ENCODE measurements around the gene ERCC3.

Gene ERCC3

DNA sequence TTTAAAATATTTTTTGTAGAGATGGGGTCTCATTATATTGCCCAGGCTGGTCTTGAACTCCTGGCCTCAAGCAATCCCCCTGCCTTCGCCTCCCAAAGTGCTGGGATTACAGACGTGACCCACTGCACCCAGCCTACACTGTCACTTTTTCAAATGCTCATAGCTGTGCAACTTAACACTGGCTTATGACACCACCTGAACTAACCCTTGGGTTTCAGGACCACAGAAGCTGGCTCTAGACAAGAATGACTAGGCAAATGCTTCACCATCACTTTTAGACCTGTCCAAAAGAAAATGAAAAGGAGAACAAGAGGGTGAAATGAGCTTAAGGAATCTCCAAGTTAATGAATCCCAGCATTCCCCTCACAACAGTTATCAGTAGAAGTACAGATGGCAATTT is 13.3 kb downstream of the ERCC3 start:
- TF ChIP-seq, protein P1, sequence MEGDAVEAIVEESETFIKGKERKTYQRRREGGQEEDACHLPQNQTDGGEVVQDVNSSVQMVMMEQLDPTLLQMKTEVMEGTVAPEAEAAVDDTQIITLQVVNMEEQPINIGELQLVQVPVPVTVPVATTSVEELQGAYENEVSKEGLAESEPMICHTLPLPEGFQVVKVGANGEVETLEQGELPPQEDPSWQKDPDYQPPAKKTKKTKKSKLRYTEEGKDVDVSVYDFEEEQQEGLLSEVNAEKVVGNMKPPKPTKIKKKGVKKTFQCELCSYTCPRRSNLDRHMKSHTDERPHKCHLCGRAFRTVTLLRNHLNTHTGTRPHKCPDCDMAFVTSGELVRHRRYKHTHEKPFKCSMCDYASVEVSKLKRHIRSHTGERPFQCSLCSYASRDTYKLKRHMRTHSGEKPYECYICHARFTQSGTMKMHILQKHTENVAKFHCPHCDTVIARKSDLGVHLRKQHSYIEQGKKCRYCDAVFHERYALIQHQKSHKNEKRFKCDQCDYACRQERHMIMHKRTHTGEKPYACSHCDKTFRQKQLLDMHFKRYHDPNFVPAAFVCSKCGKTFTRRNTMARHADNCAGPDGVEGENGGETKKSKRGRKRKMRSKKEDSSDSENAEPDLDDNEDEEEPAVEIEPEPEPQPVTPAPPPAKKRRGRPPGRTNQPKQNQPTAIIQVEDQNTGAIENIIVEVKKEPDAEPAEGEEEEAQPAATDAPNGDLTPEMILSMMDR (IDR thresholded peaks at IDR 0.05; ENCODE audit: low read depth, low read length), result no peak
- no peak for TF ChIP-seq EZH2phosphoT487 (IDR thresholded peaks at IDR 0.05; ENCODE audit: low read depth)
- Histone ChIP-seq H2AFZ (ENCODE audit: low read depth, low read length) (no peak overlapping the region), H4K20me1 (ENCODE audit: insufficient read depth, low read length) (peaks cover 13% of the 10 kb centered on the region), H3K79me2 (ENCODE audit: low read length) (peaks cover 19% of the 10 kb centered on the region), H3K9ac (ENCODE audit: low read length) (no peak overlapping the region), H3K4me3 (ENCODE audit: low read length) (no peak overlapping the region), H3K36me3 (replicated peaks; ENCODE audit: low read depth, low read length) (peaks cover 80% of the 10 kb centered on the region), H3K27me3 (ENCODE audit: low read depth, low read length) (no peaks in the 10 kb centered on the region), H3K4me1 (ENCODE audit: low read length) (peaks cover 28% of the 10 kb centered on the region), H3K9me3 (ENCODE audit: insufficient read depth, low read length) (no peaks in the 10 kb centered on the region; the same call in 1 of the 2 replicates), H3K4me2 (ENCODE audit: low read length) (no peak overlapping the region), H3K27ac (ENCODE audit: low read length) (no peak overlapping the region)

DNA sequence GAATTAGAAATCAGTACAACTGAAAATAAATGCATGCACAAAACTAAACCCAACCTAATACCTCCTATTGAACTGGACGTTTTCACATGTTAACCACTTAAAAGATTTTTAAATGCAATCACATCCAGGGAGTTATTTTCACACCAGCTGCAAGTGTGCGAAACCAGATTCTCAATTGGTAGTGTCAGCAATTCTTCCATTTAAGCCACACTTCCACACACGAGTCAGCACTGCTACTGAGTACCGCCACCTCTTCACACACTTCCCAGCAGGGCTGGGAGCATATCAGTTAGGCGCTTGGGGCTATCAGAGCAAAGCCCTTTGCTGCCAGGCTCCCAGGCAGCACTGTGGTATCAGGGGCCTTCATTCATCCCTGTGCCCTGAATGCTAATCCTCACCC is 14.2 kb downstream of the ERCC3 start:
- H2AFZ ChIP-seq (ENCODE audit: low read depth, low read length), result no peak overlapping the region
- peaks cover 25% of the 10 kb centered on the region for H3K4me1 ChIP-seq (ENCODE audit: low read length)
- no peak overlapping the region for H3K4me3 ChIP-seq (ENCODE audit: low read length)
- no peak overlapping the region for H3K4me2 ChIP-seq (ENCODE audit: low read length)
- H3K27me3 ChIP-seq (ENCODE audit: low read depth, low read length), result no peaks in the 10 kb centered on the region
- TF ChIP-seq, protein P1 (IDR thresholded peaks at IDR 0.05; ENCODE audit: low read depth, low read length), result no peak
- peaks cover 80% of the 10 kb centered on the region for H3K36me3 ChIP-seq (replicated peaks; ENCODE audit: low read depth, low read length)
- no peaks in the 10 kb centered on the region; the same call in 1 of the 2 replicates for H3K9me3 ChIP-seq (ENCODE audit: insufficient read depth, low read length)
- H3K27ac ChIP-seq (ENCODE audit: low read length), result no peak overlapping the region
- peaks cover 13% of the 10 kb centered on the region for H4K20me1 ChIP-seq (ENCODE audit: insufficient read depth, low read length)
- peaks cover 19% of the 10 kb centered on the region for H3K79me2 ChIP-seq (ENCODE audit: low read length)
- H3K9ac ChIP-seq (ENCODE audit: low read length), result no peak overlapping the region

DNA sequence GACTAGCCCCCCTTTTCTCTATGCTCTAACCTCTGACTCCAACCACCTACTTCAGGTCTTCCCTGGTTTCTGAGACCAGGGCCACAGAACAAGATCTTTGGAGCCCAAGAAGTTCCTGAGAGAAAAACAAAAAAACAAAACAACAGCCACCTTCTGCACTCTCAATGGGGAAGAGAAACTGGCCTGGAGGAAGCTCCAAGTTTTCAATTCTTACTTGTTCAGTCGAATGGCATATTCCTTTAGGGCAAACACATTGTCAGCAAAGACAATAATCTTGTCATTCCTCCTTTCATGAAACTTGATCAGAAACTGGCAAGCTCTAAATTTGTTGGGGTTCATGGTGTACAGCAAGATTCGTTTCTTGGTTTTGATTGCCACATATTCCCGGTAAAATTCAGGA is 15.0 kb downstream of the ERCC3 start:
- Histone ChIP-seq H3K79me2 (ENCODE audit: low read length) (peaks cover 18% of the 10 kb centered on the region), H3K27me3 (ENCODE audit: low read depth, low read length) (no peaks in the 10 kb centered on the region), H3K27ac (ENCODE audit: low read length) (no peak overlapping the region), H3K4me2 (ENCODE audit: low read length) (no peak overlapping the region), H3K36me3 (replicated peaks; ENCODE audit: low read depth, low read length) (peaks cover 77% of the 10 kb centered on the region), H3K4me3 (ENCODE audit: low read length) (no peak overlapping the region), H3K9ac (ENCODE audit: low read length) (no peak overlapping the region), H3K4me1 (ENCODE audit: low read length) (peaks cover 24% of the 10 kb centered on the region), H2AFZ (ENCODE audit: low read depth, low read length) (no peak overlapping the region), H3K9me3 (ENCODE audit: insufficient read depth, low read length) (no peaks in the 10 kb centered on the region; the same call in 1 of the 2 replicates), H4K20me1 (ENCODE audit: insufficient read depth, low read length) (peaks cover 13% of the 10 kb centered on the region)
- TF ChIP-seq, protein P1 (IDR thresholded peaks at IDR 0.05; ENCODE audit: low read depth, low read length), result no peak
- no peak for TF ChIP-seq EZH2phosphoT487 (IDR thresholded peaks at IDR 0.05; ENCODE audit: low read depth)

DNA sequence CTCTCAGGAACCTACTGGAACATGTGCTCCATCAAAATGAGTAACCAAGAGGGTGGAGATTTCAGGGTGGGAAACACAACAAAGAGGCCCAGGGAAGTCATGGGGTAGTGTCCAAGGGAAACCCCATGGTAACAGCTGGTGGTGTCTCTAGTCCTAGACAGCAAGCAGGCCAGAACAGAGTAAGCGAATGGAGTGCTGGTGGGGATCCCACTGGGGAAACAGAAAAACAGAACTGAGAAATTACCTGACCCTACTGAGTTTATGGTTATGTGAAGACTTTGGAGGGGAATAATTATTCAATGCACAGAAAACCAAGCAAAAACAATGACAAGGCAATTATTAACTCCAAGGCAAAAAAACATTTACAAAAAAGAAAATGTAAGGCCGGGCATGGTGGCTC is 16.9 kb downstream of the ERCC3 start:
- Histone ChIP-seq H3K4me2 (ENCODE audit: low read length) (0 out of 2 replicates have a peak overlapping the region, but pooled peaks have one; percentile 6), H4K20me1 (ENCODE audit: insufficient read depth, low read length) (peaks cover 13% of the 10 kb centered on the region), H3K4me1 (ENCODE audit: low read length) (peaks cover 24% of the 10 kb centered on the region), H3K27me3 (ENCODE audit: low read depth, low read length) (no peaks in the 10 kb centered on the region), H3K79me2 (ENCODE audit: low read length) (peaks cover 3% of the 10 kb centered on the region; the same call in 1 of the 2 replicates), H3K36me3 (replicated peaks; ENCODE audit: low read depth, low read length) (peaks cover 69% of the 10 kb centered on the region), H3K27ac (ENCODE audit: low read length) (no peak overlapping the region), H3K4me3 (ENCODE audit: low read length) (no peak overlapping the region), H3K9me3 (ENCODE audit: insufficient read depth, low read length) (no peaks in the 10 kb centered on the region), H3K9ac (ENCODE audit: low read length) (no peak overlapping the region), H2AFZ (ENCODE audit: low read depth, low read length) (no peak overlapping the region)
- TF ChIP-seq, protein P1 (IDR thresholded peaks at IDR 0.05; ENCODE audit: low read depth, low read length), result no peak
- no peak for TF ChIP-seq EZH2phosphoT487 (IDR thresholded peaks at IDR 0.05; ENCODE audit: low read depth)

Measured in OCI-LY3 (cell line).